GM21360 (cell line): Measurements from ENCODE around the gene ANKRD39.

ENCODE experiments used
- ATAC-seq: cut with Tn5 transposase; IDR thresholded peaks from one replicate; pipeline ENCODE4 v1.9.1; 2021; ENCODE audit warnings: mild to moderate bottlenecking, moderate library complexity; ENCODE audit not compliant: unreplicated experiment

The ANKRD39 gene

GRCh38 chr2:96888072-96889011 is 30.5 kb upstream of the ANKRD39 start:
- ATAC-seq = no peak

GRCh38 chr2:96887493-96888012 is 29.7 kb upstream of the ANKRD39 start:
- ATAC-seq = no peak

DNA sequence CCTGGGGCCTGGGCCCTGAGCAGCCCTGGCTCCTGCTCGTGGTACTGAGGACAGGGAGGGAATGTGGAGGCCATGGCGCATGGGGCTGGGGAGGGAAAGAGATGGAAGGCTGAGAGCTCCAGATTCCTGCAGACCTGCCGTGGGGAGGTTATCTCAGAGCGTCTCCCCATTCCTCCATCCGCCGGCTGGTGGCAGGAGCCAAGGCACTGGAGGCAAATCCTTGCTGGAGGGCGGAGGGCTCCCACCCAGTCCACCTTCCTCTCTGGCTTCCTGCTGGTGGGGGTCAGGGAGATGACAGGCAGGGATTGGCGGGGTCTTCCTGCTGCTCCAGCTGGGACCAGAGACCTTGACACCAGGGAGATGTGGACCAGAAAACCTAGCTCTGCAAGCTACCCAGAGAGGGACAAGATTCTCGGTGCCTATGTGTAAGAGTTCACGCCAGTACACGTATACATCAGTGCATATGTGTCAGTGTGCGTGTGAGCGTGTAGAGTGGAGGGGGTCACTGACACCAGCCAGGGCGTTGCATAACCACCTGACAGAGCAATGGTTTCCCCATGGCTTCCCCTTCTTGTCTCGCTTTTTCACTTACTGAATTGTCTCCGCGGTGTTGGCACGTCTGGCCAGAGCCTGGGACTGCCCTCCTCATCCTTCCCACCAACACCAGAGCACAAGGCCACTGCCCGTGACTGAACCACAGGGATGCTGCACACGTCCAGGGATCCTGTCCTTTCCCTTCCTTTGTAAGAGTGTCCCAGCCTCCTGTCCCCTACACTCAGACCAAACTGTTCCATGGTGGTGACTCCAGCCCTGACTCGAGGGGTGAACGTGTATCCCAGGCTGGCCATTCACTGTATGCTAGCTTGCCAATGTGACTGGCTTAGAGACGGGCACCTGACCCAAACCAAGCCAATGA is 27.9 kb upstream of the ANKRD39 start:
- ATAC-seq = no peak

DNA sequence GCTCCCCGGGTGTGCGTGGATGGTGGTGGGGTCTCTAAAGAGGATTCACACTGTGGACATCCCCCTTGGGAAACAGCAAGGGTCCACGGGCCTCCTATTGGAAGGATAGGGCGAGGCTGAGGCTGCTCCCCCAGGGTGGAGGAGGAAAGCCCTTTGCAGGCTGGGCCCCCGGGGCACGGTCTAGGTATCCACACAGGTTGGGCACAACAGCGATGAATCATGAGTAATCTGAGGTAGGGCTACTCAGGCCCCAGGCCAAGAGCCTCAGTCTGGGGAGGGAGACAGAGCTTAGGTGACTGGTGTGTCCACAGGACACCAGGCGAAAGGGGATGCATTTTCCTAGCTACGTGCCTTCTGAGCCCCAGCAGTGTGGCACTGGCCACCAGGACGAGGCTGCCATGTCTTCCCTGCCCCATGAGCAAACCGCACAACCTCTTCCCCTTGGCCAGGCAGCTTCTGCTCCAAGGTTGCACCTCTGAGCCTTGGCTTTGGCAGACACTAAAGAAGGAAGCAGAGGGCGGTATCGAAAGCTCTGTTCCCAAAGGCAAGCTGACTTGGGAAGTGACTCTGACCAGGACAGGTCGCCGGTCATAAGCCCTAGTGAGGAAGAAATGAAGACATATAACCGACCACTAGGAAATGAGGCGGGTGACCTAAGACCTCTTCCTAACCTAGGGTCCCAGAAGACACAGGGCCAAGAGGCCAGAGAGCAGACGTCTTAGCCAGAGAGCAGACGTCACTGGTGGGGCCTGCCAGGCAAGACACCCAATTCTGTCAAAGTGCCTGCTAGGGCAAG is 26.7 kb upstream of the ANKRD39 start:
- ATAC-seq = no peak

- no peak for ATAC-seq
Measured at GRCh38 chr2:96883306-96883705, 25.5 kb upstream of the ANKRD39 start.

GRCh38 chr2:96882906-96883305 is 25.1 kb upstream of the ANKRD39 start:
- no peak for ATAC-seq

DNA sequence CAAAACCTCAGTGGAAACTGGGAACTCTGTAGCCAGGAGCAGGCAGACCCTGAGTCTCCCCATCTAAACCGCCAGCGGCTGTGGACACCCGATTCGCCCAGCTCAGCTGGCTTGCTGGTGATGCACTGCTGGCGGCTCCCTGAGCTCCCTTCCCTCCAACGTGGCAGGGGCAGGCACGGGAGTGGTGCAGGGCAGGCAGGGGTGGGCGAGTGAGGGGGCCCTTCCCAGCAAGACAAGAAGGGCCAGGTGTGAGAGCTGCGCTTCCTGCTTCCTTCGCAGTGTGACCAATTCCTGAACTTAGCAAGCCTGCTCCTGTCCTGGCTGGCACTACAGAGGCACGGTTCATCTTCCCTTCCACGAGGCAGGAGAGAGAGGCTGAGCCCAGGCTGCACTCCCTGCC is 24.4 kb upstream of the ANKRD39 start:
- no peak for ATAC-seq

GRCh38 chr2:96881349-96882195 is 23.8 kb upstream of the ANKRD39 start:
- ATAC-seq = no peak

- ATAC-seq = no peak
Measured at GRCh38 chr2:96880891-96881273, 23.1 kb upstream of the ANKRD39 start.

GRCh38 chr2:96879545-96880040 is 21.8 kb upstream of the ANKRD39 start:
- ATAC-seq = no peak

DNA sequence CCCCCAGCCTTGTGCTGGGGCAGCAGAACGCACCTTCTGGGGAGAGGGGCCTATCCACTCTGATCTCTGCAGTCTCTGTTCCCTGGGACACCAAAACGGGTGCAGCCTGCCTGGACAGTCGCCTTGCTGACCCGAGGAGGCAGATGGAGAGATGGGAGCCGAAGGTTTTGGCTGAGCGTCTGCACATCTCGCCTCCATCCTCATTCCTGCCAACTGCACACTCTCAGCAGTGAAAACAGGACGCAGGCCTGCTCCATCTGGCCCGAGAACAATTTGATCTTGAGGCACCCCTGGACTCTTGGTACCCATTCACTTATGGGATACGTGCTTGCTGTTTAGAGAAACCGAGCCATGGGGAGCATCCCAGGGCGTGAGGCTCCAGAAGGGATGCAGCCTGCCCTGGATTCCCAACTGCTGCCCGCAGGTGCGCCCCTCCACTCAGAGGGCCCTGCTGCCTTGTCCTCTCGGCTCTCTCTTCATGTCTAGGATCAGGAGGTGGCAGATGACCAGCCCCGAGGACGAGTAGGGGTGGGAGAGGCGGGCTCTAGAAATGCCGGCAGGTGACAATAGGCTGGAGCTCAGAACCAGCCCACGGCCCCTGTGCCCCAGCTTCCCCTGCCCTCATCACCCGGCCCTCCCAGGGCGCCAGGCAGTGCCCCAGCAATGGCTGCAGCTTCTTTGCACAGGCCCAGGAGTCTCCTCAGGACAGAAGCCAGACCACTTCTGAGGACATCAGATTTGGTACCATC is 21.2 kb upstream of the ANKRD39 start:
- ATAC-seq = no peak

DNA sequence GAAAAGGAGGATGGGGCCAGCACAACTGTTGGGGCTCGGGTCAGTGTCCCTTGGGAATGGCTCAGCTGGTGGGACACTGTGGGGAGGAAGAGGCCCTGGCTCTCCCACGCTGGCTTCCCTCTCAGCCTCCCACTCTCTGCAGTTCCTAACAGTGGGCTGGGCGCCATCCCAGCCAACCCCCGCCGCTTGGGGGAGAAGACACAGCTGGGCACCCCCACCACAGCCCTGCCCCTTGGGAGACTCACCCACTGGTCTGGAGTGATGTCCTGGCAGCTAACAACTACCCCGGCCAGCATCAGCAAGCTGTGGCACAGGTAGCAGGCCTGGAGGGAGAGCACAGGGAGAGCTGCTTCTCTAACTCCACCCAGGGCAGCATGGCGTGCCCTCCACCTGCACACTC is 20.4 kb upstream of the ANKRD39 start:
- no peak for ATAC-seq

DNA sequence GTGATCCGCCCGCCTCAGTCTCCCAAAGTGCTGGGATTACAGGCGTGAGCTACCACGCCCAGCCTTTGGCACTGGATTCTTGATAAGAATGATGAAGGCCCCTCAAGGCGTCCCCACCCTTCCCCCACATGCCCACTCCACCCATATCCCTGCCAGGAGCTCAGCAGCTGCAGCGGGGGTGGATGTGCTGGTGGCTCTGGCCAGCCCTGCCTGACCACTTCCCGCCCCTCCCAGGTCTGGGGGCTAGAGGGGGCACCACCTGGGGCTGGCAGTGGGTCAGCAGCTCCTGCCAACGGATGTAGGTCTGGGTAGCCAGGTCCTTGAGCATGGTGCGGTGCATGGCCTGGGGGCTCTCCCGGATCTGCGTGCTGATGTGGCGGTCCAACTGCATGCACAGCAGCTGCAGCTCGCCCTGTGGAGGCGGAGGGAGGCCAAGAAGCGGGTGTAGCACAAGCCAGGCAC is 19.8 kb upstream of the ANKRD39 start:
- no peak for ATAC-seq

DNA sequence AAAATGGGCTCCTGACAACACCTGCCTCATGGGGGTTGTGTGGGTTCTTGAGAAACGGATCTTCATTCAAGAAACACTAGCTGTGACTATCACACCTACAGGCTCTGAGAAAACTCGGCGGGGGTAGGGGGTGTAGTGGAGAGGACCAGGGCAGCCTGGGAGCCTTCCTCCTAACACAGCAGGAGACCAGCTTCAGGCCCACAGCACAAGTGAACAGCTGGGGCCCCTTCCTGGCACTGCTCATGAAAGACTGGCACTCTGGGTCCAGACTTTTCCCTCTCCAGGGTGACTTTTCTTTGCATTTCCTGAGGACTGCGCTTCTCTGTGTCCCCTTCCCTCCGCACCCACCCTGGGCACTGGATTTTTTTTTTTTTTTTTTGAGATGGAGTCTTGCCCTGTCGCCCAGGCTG is 19.2 kb upstream of the ANKRD39 start:
- ATAC-seq = no peak

DNA sequence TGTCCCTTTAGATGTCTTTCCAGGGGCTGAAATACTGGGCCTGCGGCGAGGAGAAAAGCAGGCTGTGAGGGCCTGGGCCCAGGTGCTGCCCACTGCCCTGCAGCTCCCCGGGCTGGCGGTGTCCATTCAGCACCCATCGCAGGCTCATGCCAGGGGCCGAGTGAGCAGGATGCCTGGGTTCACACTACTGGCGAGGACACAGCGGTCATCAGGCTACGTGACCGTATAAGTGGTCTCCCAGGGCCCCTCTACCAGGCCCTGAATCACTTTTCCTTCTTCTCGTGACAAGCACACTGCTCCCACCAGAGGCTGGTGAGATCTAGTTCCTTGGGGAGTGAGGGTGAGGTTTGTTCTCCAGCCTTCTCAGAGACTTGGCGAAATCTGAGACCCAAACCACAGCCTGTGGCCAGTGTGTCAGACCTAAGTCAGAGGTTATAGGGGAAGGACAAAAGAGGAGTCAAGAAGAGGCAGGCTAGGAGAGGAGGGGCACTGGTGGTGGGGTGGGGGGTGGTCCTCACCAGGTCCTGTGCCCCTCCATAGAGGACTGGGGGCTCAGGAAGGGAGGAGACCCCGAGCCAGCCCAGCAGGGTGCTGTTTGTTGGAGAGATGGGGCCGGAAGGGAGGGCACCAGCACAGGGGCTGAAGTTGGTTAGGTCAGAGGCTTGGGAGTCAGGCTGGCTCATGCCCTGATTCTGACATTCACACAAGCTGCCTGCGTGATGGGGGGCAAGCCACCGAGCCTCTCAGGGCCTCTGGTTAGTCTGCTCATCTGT is 18.6 kb upstream of the ANKRD39 start:
- no peak for ATAC-seq

DNA sequence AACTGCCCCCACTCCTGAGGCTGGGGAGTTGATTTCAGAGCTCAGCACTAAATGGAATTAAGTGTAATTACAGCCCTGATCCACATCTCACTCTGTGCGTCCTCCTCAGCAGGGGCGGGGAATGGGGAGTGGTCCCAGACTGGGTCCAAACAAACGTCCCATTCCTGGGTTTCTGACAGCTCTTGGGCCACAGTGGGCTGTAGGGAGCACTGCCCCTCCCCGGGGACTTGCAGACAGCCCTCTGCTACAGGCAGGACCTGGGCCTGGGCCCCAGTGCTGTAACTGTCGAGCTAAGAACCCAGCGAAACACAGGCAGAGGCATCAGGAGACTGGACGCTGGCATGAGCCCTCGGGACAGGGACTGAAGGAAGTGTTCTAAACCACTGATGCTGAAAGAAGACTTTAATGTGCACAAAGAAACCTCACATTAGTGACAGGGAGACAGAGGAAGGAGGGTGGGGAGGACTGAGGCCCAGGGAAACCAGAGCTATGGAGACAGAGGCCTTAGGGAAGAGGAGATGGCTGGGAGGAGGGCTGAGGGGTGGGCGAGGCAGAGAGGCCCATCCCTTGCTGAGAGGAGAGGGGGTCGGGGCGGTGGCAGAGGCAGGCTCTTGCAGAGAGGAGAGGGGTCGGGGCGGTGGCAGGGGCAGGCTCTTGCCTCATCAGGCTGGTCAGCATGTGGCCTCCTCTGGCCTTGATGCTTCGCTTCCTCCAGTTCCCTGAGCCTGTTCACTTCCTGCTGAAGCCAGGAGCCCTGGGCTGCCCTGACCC is 17.9 kb upstream of the ANKRD39 start:
- ATAC-seq = no peak

- peak; percentile 47 for ATAC-seq
Measured at GRCh38 chr2:96874198-96874831, 16.5 kb upstream of the ANKRD39 start.
